MM.1S (cell line): ENCODE results near the gene CREB5.

Experiments used
- EZH2 ChIP-seq: fragments of 300-600 bp; sonication (generic); optimal IDR thresholded peaks from 2 replicates; pipeline ENCODE3; 2017; ENCODE audit warnings: low read depth, mild to moderate bottlenecking, antibody characterized with exemption, low read length, mixed read lengths
- TF ChIP-seq, protein P1 (sequence below): fragments of 300-600 bp; sonication (generic); IDR thresholded peaks from 2 replicates; pipeline ENCODE4 v1.5.1; 2016; ENCODE audit warnings: antibody characterized with exemption, low read length, mixed read lengths

DNA sequence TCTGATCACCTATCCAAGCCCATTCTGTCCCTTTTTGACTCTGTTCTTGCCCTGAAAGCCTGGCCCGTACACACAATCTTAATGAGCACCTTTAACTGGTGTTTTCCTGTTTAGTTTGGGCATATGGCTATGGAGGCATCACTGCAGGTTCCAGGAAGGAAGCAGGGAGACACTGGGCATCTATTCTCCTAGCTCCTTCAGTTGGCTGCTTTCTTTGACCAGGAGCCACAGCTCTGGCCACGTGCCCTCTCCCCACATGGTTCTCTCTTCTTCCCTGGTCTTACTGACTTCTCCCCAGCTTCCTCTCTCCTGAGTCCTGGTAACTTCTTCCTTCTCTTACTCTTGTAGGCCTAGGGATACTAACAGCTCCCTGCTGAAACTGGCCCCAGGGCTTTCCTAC is 144.4 kb downstream of the CREB5 start:
- no peak for TF ChIP-seq EZH2
- TF ChIP-seq, protein P1, sequence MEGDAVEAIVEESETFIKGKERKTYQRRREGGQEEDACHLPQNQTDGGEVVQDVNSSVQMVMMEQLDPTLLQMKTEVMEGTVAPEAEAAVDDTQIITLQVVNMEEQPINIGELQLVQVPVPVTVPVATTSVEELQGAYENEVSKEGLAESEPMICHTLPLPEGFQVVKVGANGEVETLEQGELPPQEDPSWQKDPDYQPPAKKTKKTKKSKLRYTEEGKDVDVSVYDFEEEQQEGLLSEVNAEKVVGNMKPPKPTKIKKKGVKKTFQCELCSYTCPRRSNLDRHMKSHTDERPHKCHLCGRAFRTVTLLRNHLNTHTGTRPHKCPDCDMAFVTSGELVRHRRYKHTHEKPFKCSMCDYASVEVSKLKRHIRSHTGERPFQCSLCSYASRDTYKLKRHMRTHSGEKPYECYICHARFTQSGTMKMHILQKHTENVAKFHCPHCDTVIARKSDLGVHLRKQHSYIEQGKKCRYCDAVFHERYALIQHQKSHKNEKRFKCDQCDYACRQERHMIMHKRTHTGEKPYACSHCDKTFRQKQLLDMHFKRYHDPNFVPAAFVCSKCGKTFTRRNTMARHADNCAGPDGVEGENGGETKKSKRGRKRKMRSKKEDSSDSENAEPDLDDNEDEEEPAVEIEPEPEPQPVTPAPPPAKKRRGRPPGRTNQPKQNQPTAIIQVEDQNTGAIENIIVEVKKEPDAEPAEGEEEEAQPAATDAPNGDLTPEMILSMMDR, result no peak
